ENCODE results near the gene TLE5. TPM values are rescaled to one million over a fixed set of nuclear protein-coding genes. Genes with fewer than 3 reads are reported as not detected.

TLE5 gene
- polyA plus RNA-seq, 3 donors: 27.5 to 309 (median 34.4) TPM

GRCh38 chr19:3110126-3110825 is 48.0 kb upstream of the TLE5 start:
- no peak overlapping the region for H3K4me2 ChIP-seq (replicated peaks; ENCODE audit: extremely low read depth, low read length, poor library complexity, severe bottlenecking)
- Mint-ChIP-seq H3K27me3 (ENCODE audit: low read depth in 3 of 3) (peaks cover 3 to 15% (median 5%) of the 10 kb centered on the region in 3 donors), H3K36me3 (no peaks in the 10 kb centered on the region), H3K27ac (no peak overlapping the region), H3K4me1 (peaks cover 2% of the 10 kb centered on the region), H3K9me3 (peaks cover 0 to 6% (median 0%) of the 10 kb centered on the region in 7 donors), H3K4me3 (no peak overlapping the region)
- H2AFZ ChIP-seq (ENCODE audit: insufficient read depth, low read depth, low read length, poor library complexity, severe bottlenecking): no peak overlapping the region
- peaks cover 15% of the 10 kb centered on the region for H4K20me1 ChIP-seq (ENCODE audit: insufficient read depth, low read length)
- TF ChIP-seq CTCF (IDR thresholded peaks at IDR 0.05): no peak
- H3K4me3 ChIP-seq (replicated peaks in 1 of 3; ENCODE audit: low read depth in 2 of 3, low read length in 3 of 3): no peak overlapping the region
- no peaks in the 10 kb centered on the region for H3K9me3 ChIP-seq (replicated peaks in 1 of 2; ENCODE audit: control insufficient read depth in 1 of 2, insufficient read depth in 1 of 2, low read length in 2 of 2)
- H3K4me1 ChIP-seq (ENCODE audit: control insufficient read depth in 1 of 2, insufficient read depth in 2 of 2, low read length in 2 of 2): no peaks in the 10 kb centered on the region
- no peaks in the 10 kb centered on the region for H3K79me2 ChIP-seq (ENCODE audit: insufficient read depth, low read length)
- WGBS (ENCODE audit: insufficient coverage): 93% methylated on average over 25 of the region's 37 CpGs
- no peak overlapping the region for H3K27ac ChIP-seq (ENCODE audit: low read depth in 1 of 2, low read length in 2 of 2)
- H3K9ac ChIP-seq (ENCODE audit: insufficient read depth, low read length, poor library complexity, severe bottlenecking): no peak overlapping the region
- intact Hi-C loops (cut with micrococcal nuclease): no loop called here
- H3K27me3 ChIP-seq (ENCODE audit: control insufficient read depth in 2 of 2, insufficient read depth in 2 of 2, low read length in 2 of 2): no peaks in the 10 kb centered on the region
- no peaks in the 10 kb centered on the region for H3K36me3 ChIP-seq (replicated peaks in 1 of 2; ENCODE audit: control insufficient read depth in 1 of 2, insufficient read depth in 2 of 2, low read length in 2 of 2)
- DNase-seq: no peak

- no peaks in the 10 kb centered on the region for H3K9me3 ChIP-seq (replicated peaks in 1 of 2; ENCODE audit: control insufficient read depth in 1 of 2, insufficient read depth in 1 of 2, low read length in 2 of 2)
- H3K9ac ChIP-seq (ENCODE audit: insufficient read depth, low read length, poor library complexity, severe bottlenecking): no peak overlapping the region
- H3K79me2 ChIP-seq (ENCODE audit: insufficient read depth, low read length): no peaks in the 10 kb centered on the region
- no peak overlapping the region for H2AFZ ChIP-seq (ENCODE audit: insufficient read depth, low read depth, low read length, poor library complexity, severe bottlenecking)
- H3K4me1 Mint-ChIP-seq: peaks cover 2% of the 10 kb centered on the region
- H3K36me3 ChIP-seq (replicated peaks in 1 of 2; ENCODE audit: control insufficient read depth in 1 of 2, insufficient read depth in 2 of 2, low read length in 2 of 2): no peaks in the 10 kb centered on the region
- H3K4me1 ChIP-seq (ENCODE audit: control insufficient read depth in 1 of 2, insufficient read depth in 2 of 2, low read length in 2 of 2): no peaks in the 10 kb centered on the region
- no peak overlapping the region for H3K4me3 ChIP-seq (replicated peaks in 1 of 3; ENCODE audit: low read depth in 2 of 3, low read length in 3 of 3)
- peaks cover 15% of the 10 kb centered on the region for H4K20me1 ChIP-seq (ENCODE audit: insufficient read depth, low read length)
- H3K4me3 Mint-ChIP-seq: no peak overlapping the region
- TF ChIP-seq CTCF (IDR thresholded peaks at IDR 0.05): no peak
- WGBS (ENCODE audit: insufficient coverage): 96% methylated on average over 20 of the region's 22 CpGs
- H3K27ac Mint-ChIP-seq: peak overlapping the region in 1 of 7 donors; percentile 21
- DNase-seq: no peak
- H3K27ac ChIP-seq (ENCODE audit: low read depth in 1 of 2, low read length in 2 of 2): no peak overlapping the region
- no peaks in the 10 kb centered on the region for H3K27me3 ChIP-seq (ENCODE audit: control insufficient read depth in 2 of 2, insufficient read depth in 2 of 2, low read length in 2 of 2)
- H3K9me3 Mint-ChIP-seq: peaks cover 0 to 6% (median 0%) of the 10 kb centered on the region in 7 donors
- H3K4me2 ChIP-seq (replicated peaks; ENCODE audit: extremely low read depth, low read length, poor library complexity, severe bottlenecking): no peak overlapping the region
- intact Hi-C loops (cut with micrococcal nuclease): loop anchor here in 1 of 2 donors (10.0 kb wide), 1 partner anchor 155 kb away; no protein-coding TSS in a partner anchor
- H3K27me3 Mint-ChIP-seq (ENCODE audit: low read depth in 3 of 3): peaks cover 3 to 16% (median 6%) of the 10 kb centered on the region in 3 donors
- no peaks in the 10 kb centered on the region for H3K36me3 Mint-ChIP-seq
These were observed 47.2 kb upstream of the TLE5 start for GRCh38 chr19:3109491-3109890.
